Measurements from ENCODE around the gene ENHO. TPM values are rescaled to one million over a fixed set of nuclear protein-coding genes. Genes with fewer than 3 reads are reported as not detected.

The ENHO gene
- total and polyA plus RNA-seq, 2 of the 8 experiments (the other 6 are each of a cell fraction or from before 2014, with no cell fraction given), result 12.2 to 49.4 TPM

GRCh38 chr9:34505370-34506120 lies 17.2 kb downstream of the ENHO start:
- H2AK5ac ChIP-seq (ENCODE audit: low read depth, low read length), result no peak overlapping the region
- no peaks in the 10 kb centered on the region for H3K27me3 ChIP-seq (replicated peaks in 1 of 4; ENCODE audit: control insufficient read depth in 3 of 4, extremely low read depth in 1 of 4, insufficient read depth in 3 of 4, low read length in 3 of 4)
- ChIA-PET CTCF (ENCODE audit: partially characterized antibody) (interaction anchor here (1.0 to 8.0 kb wide), 6 partner anchors 10 to 100 kb away, joined by 3 to 90 read pairs (median 7); no protein-coding TSS in a partner anchor), POLR2A (ENCODE audit: partially characterized antibody) (interaction anchor here (1.4 kb wide), 1 partner anchor 8 kb away, joined by 4 read pairs; no protein-coding TSS in a partner anchor)
- H3K18ac ChIP-seq (ENCODE audit: extremely low read depth, low read length), result no peak overlapping the region
- H3K9ac ChIP-seq (replicated peaks in 1 of 4; ENCODE audit: extremely low read depth in 1 of 4, low read depth in 3 of 4, low read length in 3 of 4), result no peak overlapping the region
- WGBS, 2 experiments (ENCODE audit: extremely low coverage in 1 of 2, insufficient coverage in 1 of 2, insufficient read length in 1 of 2, insufficient replicate concordance in 2 of 2, low coverage in 1 of 2, low lambda C conversion rate in 2 of 2, missing lambda C conversion rate in 1 of 2), result 91% methylated on average over 5 of the region's 5 CpGs; no CpG with 5 or more reads in 1 of the 2 experiments
- H3K4me2 ChIP-seq (ENCODE audit: insufficient read depth in 1 of 2, low read depth in 2 of 2, low read length in 2 of 2), result no peak overlapping the region
- H3K4me3 ChIP-seq (ENCODE audit: extremely low read depth in 1 of 4, insufficient read depth in 2 of 4, low read depth in 3 of 4, low read length in 4 of 4), result no peak overlapping the region
- no peak for TF ChIP-seq NRF1 (IDR thresholded peaks at IDR 0.05; ENCODE audit: low read depth, low read length)
- no peak for TF ChIP-seq POLR2A (IDR thresholded peaks at IDR 0.05; ENCODE audit: control extremely low read depth in 1 of 2, low read depth in 2 of 2, low read length in 2 of 2)
- no peak for TF ChIP-seq CHD2 (IDR thresholded peaks at IDR 0.05; ENCODE audit: low read length)
- TF ChIP-seq EP300 (IDR thresholded peaks at IDR 0.05; ENCODE audit: borderline replicate concordance in 1 of 2, low read depth in 2 of 2, low read length in 2 of 2), result no peak
- no peak for TF ChIP-seq SP1 (IDR thresholded peaks at IDR 0.05; ENCODE audit: low read depth, low read length)
- no peak for TF ChIP-seq CEBPB (IDR thresholded peaks at IDR 0.05; ENCODE audit: low read depth, low read length)
- TF ChIP-seq ASH2L (IDR thresholded peaks at IDR 0.05; ENCODE audit: low read length), result no peak
- no peak for TF ChIP-seq EZH2 (IDR thresholded peaks at IDR 0.05; ENCODE audit: low read depth, low read length, severe bottlenecking)
- TF ChIP-seq KDM1A (IDR thresholded peaks at IDR 0.05; ENCODE audit: borderline replicate concordance, low read length), result no peak
- TF ChIP-seq RNF2 (IDR thresholded peaks at IDR 0.05; ENCODE audit: borderline replicate concordance, low read depth, low read length, missing control alignments, poor library complexity, severe bottlenecking), result no peak
- TF ChIP-seq SP2 (IDR thresholded peaks at IDR 0.05; ENCODE audit: low read length), result no peak
- TF ChIP-seq JUN (IDR thresholded peaks at IDR 0.05; ENCODE audit: low read depth, low read length), result no peak
- H4K91ac ChIP-seq (replicated peaks; ENCODE audit: insufficient read length, low read length), result no peak overlapping the region
- no peak overlapping the region for H3K4ac ChIP-seq (replicated peaks; ENCODE audit: insufficient read length, low read depth, low read length)
- H3K56ac ChIP-seq (replicated peaks; ENCODE audit: insufficient read length, low read depth, low read length), result no peak overlapping the region
- H2BK12ac ChIP-seq (ENCODE audit: low read depth, low read length), result no peak overlapping the region
- H4K5ac ChIP-seq (ENCODE audit: insufficient read length, low read depth, low read length), result no peak overlapping the region
- no peak overlapping the region for H2BK120ac ChIP-seq (replicated peaks; ENCODE audit: low read depth, low read length)
- no peak overlapping the region for H2AFZ ChIP-seq (ENCODE audit: low read length)
- no peak overlapping the region for H2BK5ac ChIP-seq (ENCODE audit: low read depth, low read length)
- no peaks in the 10 kb centered on the region for H3K79me2 ChIP-seq (ENCODE audit: control insufficient read depth in 1 of 2, insufficient read depth in 2 of 2, low read length in 2 of 2)
- no peak overlapping the region for H3K14ac ChIP-seq (ENCODE audit: insufficient read length)
- H4K20me1 ChIP-seq (replicated peaks in 1 of 2; ENCODE audit: control insufficient read depth in 1 of 2, insufficient read depth in 2 of 2, low read length in 2 of 2), result no peaks in the 10 kb centered on the region
- H3K23ac ChIP-seq (ENCODE audit: insufficient read length), result no peak overlapping the region
- H3K23me2 ChIP-seq (ENCODE audit: low read depth, low read length), result no peaks in the 10 kb centered on the region
- no peak overlapping the region for H3K27ac ChIP-seq (ENCODE audit: low read depth, low read length)
- H3K4me1 ChIP-seq (replicated peaks in 1 of 4; ENCODE audit: control insufficient read depth in 3 of 4, insufficient read depth in 4 of 4, low read length in 3 of 4), result peaks cover 0 to 7% (median 3%) of the 10 kb centered on the region in 4 experiments; a peak in 2 of 7 replicates
- H2BK20ac ChIP-seq (ENCODE audit: low read length), result no peak overlapping the region
- no peak overlapping the region for H2BK15ac ChIP-seq (ENCODE audit: low read length)
- FAIRE-seq (no peak), DNase-seq (ENCODE audit: low read depth in 1 of 2, low spot score in 2 of 2) (no peak)
- H3K79me1 ChIP-seq (ENCODE audit: low read depth, low read length), result no peaks in the 10 kb centered on the region
- no peak overlapping the region for H4K8ac ChIP-seq (ENCODE audit: extremely low read depth, insufficient read depth, low read length)
- no peaks in the 10 kb centered on the region for H3K36me3 ChIP-seq (ENCODE audit: control insufficient read depth in 2 of 4, insufficient read depth in 4 of 4, low read length in 3 of 4)
- H3K9me3 ChIP-seq (ENCODE audit: insufficient read depth in 2 of 2, low read depth in 1 of 2, low read length in 1 of 2), result no peaks in the 10 kb centered on the region
